T-helper 2 cell treated with Interferon-gamma antibody and Interleukin-4, amounts not matched to agents 100 ng/mL and 5 ng/mL, for 36 hours (primary cell): Measurements from ENCODE around the gene TRIM49D1. TPM values are rescaled to one million over a fixed set of nuclear protein-coding genes. Genes with fewer than 3 reads are reported as not detected.
"Not testable (repeated sequence)": the region's sequence is repeated elsewhere in the genome, so short reads cannot be mapped to it uniquely, and the experiment has no call there.

ENCODE experiments used
- intact Hi-C: fragments of 100-400 bp; cut with micrococcal nuclease; formaldehyde crosslinking; loops from one replicate; pipeline ENCODE4 v1.15.1; 2023
- total RNA-seq: library from RNA; stranded (reverse); gene quantifications from 2 replicates; pipeline ENCODE4 v1.2.3, GENCODE V29; 2022

The TRIM49D1 gene, protein sequence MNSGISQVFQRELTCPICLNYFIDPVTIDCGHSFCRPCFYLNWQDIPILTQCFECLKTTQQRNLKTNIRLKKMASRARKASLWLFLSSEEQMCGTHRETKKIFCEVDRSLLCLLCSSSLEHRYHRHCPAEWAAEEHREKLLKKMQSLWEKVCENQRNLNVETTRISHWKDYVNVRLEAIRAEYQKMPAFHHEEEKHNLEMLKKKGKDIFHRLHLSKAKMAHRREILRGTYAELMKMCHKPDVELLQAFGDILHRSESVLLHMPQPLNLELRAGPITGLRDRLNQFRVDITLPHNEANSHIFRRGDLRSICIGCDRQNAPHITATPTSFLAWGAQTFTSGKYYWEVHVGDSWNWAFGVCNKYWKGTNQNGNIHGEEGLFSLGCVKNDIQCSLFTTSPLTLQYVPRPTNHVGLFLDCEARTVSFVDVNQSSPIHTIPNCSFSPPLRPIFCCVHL
- not detected in 2 replicates for total RNA-seq

DNA sequence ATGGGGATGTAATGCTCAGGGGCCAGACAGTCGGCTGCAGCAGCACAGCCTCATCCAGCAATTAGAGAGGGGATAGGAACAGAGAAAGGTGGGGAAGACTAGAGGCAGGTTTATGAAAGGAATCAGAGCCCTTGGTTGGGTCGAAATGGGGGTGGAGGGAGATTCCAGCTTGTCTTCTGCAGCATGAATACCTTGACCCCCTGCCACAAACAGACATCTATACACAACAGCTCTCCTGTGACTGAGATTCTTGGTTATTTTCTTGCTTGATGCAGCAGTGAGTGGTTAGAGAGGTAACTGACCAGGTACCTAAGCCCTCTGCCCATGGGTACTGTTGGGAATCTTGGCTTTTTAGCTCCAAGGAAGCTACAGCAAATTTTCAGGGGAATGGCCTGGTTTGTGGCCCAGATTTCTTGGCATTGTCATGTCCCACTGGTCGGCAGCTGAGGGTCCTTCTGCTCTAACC lies at the start of gene TRIM49D1:
TRIM49D1 (minus strand) TSS at position 51 of the 466 bp plus-strand sequence. CDS start 4,535 bp downstream, outside the sequence.
- intact Hi-C loops = no loop called here

- intact Hi-C loops = not testable (repeated sequence)
Observed at GRCh38 chr11:89965737-89966136, 43.7 kb upstream of the TRIM49D1 start, which contains the start of gene TRIM64. TRIM64 (plus strand) TSS chr11:89966037; CDS start chr11:89968504, 2,467 bp downstream.

DNA sequence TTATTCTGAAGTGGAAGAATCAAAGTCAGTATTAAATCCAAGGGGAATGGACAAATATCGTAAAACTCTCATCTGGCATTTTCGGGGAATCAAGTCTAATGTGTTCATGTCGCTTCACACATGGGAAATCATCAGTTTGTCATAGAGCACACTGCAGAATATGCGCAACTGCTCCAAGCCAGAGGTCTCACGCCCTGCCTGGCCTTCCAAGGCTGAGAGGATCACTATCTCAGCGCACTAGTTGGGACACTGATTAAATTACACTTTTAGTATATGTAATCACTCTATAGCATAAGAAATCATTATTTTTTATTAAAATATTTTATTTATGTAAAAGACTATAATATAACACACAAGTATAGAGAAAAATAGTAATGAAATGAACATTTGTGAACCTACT lies 38.8 kb upstream of the TRIM49D1 start:
- intact Hi-C loops = not testable (repeated sequence)

DNA sequence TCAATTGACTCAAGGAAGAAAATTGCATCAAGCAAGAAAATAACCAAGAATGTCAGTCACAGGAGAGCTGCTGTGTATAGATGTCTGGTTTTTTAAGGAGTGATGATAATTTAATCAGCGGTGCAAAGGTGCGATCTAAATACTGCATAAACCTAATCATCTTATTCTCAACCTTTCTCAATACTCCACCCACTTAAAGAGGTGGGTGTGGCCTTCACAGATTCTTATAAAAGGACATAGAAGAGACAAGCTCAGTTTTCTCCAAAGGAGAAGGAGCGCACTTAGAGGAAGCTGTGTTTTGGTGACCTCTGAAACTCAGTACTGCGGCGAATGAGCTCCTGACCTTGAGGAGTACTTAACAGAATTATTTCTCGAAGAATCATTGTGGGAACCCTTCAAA lies 1.7 kb upstream of the TRIM49D1 start, which contains the start of gene TRIM49D2:
TRIM49D2 (plus strand) TSS at position 301 of the 400 bp plus-strand sequence. CDS start 2,698 bp downstream, outside the sequence.
- intact Hi-C loops = not testable (repeated sequence)

GRCh38 chr11:89900809-89901208 lies 21.2 kb downstream of the TRIM49D1 start:
- intact Hi-C loops = not testable (repeated sequence)

- intact Hi-C loops = not testable (repeated sequence)
Observed at GRCh38 chr11:89893245-89893644, 28.8 kb downstream of the TRIM49D1 start.

GRCh38 chr11:89877511-89877910 lies 44.5 kb downstream of the TRIM49D1 start:
- intact Hi-C loops = not testable (repeated sequence)

DNA sequence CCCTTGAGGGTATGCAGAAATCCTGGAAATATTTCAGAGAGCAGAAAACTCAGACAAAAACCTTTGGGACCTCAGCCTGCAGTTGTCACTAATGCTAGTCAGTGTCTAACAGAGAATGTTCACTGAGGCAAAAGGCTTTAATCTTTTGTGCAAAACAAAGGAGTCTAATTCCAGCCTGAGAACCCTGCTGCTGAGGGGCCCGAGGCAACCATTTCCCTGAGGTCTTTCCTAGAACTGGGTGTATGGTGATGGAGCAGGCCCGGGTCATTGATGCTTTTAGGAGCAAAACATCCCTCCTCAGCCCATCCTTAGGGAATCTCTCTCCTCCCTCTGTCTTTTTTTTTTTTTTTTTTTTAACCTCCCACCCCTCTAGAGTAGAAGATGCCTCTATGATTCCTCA lies 49.5 kb downstream of the TRIM49D1 start:
- intact Hi-C loops = not testable (repeated sequence)

GRCh38 chr11:89865223-89865622 lies 56.8 kb downstream of the TRIM49D1 start:
- intact Hi-C loops = not testable (repeated sequence)

- intact Hi-C loops = not testable (repeated sequence)
Observed at GRCh38 chr11:89863906-89864704, 57.9 kb downstream of the TRIM49D1 start.

Other genes with a start within 250 kb of the TRIM49D1 start
- gene TRIM77, start 211.9 kb downstream of the TRIM49D1 start, total RNA-seq = not detected in 2 replicates
- gene TRIM49, start 113.7 kb downstream of the TRIM49D1 start, total RNA-seq = not detected in 2 replicates
- not detected in 2 replicates for gene TRIM64B, start 43.8 kb downstream of the TRIM49D1 start, total RNA-seq
- not detected in 2 replicates for gene TRIM49D2, start 1.8 kb upstream of the TRIM49D1 start, total RNA-seq
- gene TRIM64, start 43.8 kb upstream of the TRIM49D1 start, total RNA-seq = not detected in 2 replicates
- not detected in 2 replicates for gene TRIM49C, start 108.9 kb upstream of the TRIM49D1 start, total RNA-seq
- not detected in 2 replicates for gene UBTFL1, start 163.7 kb upstream of the TRIM49D1 start, total RNA-seq
- gene NAALAD2, start 212.4 kb upstream of the TRIM49D1 start, total RNA-seq = not detected in 2 replicates